NCI-H187 treated with DMSO at 0.1 percent for 48 hours (cell line): Measurements from ENCODE around the gene SPSB4.

Source experiments
- DNase-seq: peaks from one replicate; lab custom pipeline; 2025; lab: John Stamatoyannopoulos, UW

The SPSB4 gene

GRCh38 chr3:141152801-141153678, 101.9 kb downstream of the SPSB4 start:
- DNase-seq: no peak

- no peak for DNase-seq
Observed at GRCh38 chr3:141153679-141153966, 102.5 kb downstream of the SPSB4 start.

- no peak for DNase-seq
Observed at GRCh38 chr3:141164852-141165251, 113.7 kb downstream of the SPSB4 start.

- no peak for DNase-seq
Observed at GRCh38 chr3:141167681-141168080, 116.5 kb downstream of the SPSB4 start.

GRCh38 chr3:141170678-141171295, 119.6 kb downstream of the SPSB4 start:
- no peak for DNase-seq

GRCh38 chr3:141174674-141175073, 123.5 kb downstream of the SPSB4 start:
- no peak for DNase-seq

- DNase-seq: no peak
Observed at GRCh38 chr3:141176775-141177174, 125.6 kb downstream of the SPSB4 start.

- no peak for DNase-seq
Observed at GRCh38 chr3:141178026-141178425, 126.9 kb downstream of the SPSB4 start.

- no peak for DNase-seq
Observed at GRCh38 chr3:141178551-141178950, 127.4 kb downstream of the SPSB4 start.

GRCh38 chr3:141179983-141180382, 128.8 kb downstream of the SPSB4 start:
- DNase-seq: no peak

GRCh38 chr3:141181196-141181595, 130.0 kb downstream of the SPSB4 start:
- no peak for DNase-seq

GRCh38 chr3:141181819-141182218, 130.7 kb downstream of the SPSB4 start:
- no peak for DNase-seq

- no peak for DNase-seq
Observed at GRCh38 chr3:141183606-141184005, 132.5 kb downstream of the SPSB4 start.

GRCh38 chr3:141184430-141184829, 133.3 kb downstream of the SPSB4 start:
- DNase-seq: no peak

GRCh38 chr3:141191097-141191749, 140.1 kb downstream of the SPSB4 start:
- no peak for DNase-seq

GRCh38 chr3:141192345-141192744, 141.2 kb downstream of the SPSB4 start:
- peak; percentile 71 for DNase-seq

- no peak for DNase-seq
Observed at GRCh38 chr3:141193066-141193830, 142.1 kb downstream of the SPSB4 start.
